Type B pancreatic cell (in vitro differentiated cells): ENCODE results near the gene LEPR. TPM values are rescaled to one million over a fixed set of nuclear protein-coding genes. Genes with fewer than 3 reads are reported as not detected.
A peak's percentile ranks its signal among the peaks of the same experiment; 100 is the strongest.

Experiments
- DNase-seq: peaks from one replicate; pipeline ENCODE4 v3.0.0; 2021; ENCODE audit warnings: mixed read lengths; ENCODE audit not compliant: unreplicated experiment; ENCODE audit errors: extremely low spot score
- H3K27ac Mint-ChIP-seq: 2 replicates; pipeline ENCODE4 v1.8.0; 2021; ENCODE audit warnings: mild to moderate bottlenecking, mixed read lengths
- H3K27me3 Mint-ChIP-seq: 2 replicates; pipeline ENCODE4 v1.8.0; 2021; ENCODE audit warnings: mixed read lengths
- H3K36me3 Mint-ChIP-seq: 2 replicates; pipeline ENCODE4 v1.8.0; 2021; ENCODE audit warnings: mixed read lengths
- H3K4me1 Mint-ChIP-seq: one replicate; pipeline ENCODE4 v1.8.0; 2021; ENCODE audit warnings: mixed read lengths; ENCODE audit not compliant: unreplicated experiment
- H3K4me3 Mint-ChIP-seq: 2 replicates; pipeline ENCODE4 v1.8.0; 2021; ENCODE audit warnings: mild to moderate bottlenecking, mixed read lengths
- H3K9me3 Mint-ChIP-seq: 2 replicates; pipeline ENCODE4 v1.8.0; 2021; ENCODE audit warnings: mixed read lengths
- CTCF ChIP-seq: fragments of 200-600 bp; sonication (generic); conservative IDR thresholded peaks from 2 replicates; pipeline ENCODE4 v1.5.0; 2021; ENCODE audit warnings: antibody characterized with exemption, mild to moderate bottlenecking
- total RNA-seq: library from RNA; stranded (reverse); gene quantifications from 2 replicates; pipeline ENCODE4 v1.2.1, GENCODE V29; 2021; ENCODE audit warnings: low replicate concordance

LEPR gene
- total RNA-seq, 1 donor from 2014 or later = 5.4 TPM

- TF ChIP-seq CTCF = no peak
- Mint-ChIP-seq H3K4me3 (no peak overlapping the region), H3K27ac (peak overlapping the region; percentile 8), H3K27me3 (no peaks in the 10 kb centered on the region), H3K9me3 (no peaks in the 10 kb centered on the region), H3K4me1 (peaks cover 10% of the 10 kb centered on the region), H3K36me3 (peaks cover 34% of the 10 kb centered on the region)
- DNase-seq = no peak
These were observed 8.6 kb downstream of the LEPR start for GRCh38 chr1:65429078-65429477.

DNA sequence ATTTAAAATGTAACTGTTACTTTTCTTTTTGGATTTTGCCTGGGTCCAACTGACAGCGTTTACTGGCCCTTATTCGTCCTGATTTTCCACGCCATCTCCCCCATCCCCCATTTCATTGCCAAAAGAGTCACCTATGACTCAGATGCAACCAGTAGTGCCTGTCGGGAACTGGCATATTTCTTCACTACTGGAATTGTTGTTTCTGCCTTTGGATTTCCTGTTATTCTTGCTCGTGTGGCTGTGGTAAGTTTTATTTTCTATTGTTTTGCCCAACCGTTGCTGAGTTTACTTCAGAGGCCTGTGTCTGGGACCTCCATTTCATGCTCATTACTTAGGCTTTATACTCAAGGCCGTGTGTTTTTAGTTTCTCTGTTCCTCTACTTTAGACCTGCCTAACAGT, 9.3 kb downstream of the LEPR start:
- no peak overlapping the region for H3K4me3 Mint-ChIP-seq
- H3K27ac Mint-ChIP-seq = no peak overlapping the region
- H3K9me3 Mint-ChIP-seq = no peaks in the 10 kb centered on the region
- H3K27me3 Mint-ChIP-seq = no peaks in the 10 kb centered on the region
- peaks cover 3% of the 10 kb centered on the region for H3K4me1 Mint-ChIP-seq
- no peak for DNase-seq
- no peak for TF ChIP-seq CTCF
- H3K36me3 Mint-ChIP-seq = peaks cover 31% of the 10 kb centered on the region

DNA sequence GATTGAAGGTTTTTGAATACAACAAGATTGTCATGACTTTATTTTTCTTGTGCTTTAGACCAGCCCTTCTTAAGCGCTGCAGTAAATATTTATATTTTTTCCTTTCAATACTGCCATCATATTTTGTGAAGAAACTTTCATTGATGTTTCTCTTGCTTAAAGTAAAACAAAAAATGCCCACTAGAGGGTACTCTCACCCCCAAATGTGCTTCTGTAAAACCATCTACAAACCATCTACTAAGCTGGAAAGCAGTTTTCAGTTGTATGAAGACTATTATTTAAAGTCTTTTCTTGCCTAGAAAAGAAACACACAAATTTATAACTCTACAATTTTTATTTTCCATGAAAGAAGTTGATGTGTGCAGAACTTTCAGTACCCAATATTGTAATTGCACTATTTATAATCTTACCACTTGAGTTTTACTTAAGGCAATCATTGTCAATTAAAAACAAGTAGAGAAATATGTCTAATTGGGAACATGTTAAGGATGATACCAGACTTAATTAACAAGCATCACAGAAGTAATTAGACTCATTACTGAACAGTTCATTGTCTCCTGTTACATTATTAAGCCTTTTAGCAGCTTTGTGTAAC, 10.7 kb downstream of the LEPR start:
- no peak for DNase-seq
- Mint-ChIP-seq H3K36me3 (peaks cover 24% of the 10 kb centered on the region), H3K4me1 (peaks cover 3% of the 10 kb centered on the region), H3K27me3 (no peaks in the 10 kb centered on the region), H3K27ac (no peak overlapping the region), H3K9me3 (no peaks in the 10 kb centered on the region), H3K4me3 (no peak overlapping the region)
- TF ChIP-seq CTCF = peak; percentile 82

GRCh38 chr1:65432918-65433317, 12.4 kb downstream of the LEPR start:
- TF ChIP-seq CTCF = no peak
- Mint-ChIP-seq H3K4me3 (no peak overlapping the region), H3K9me3 (no peaks in the 10 kb centered on the region), H3K27me3 (no peaks in the 10 kb centered on the region), H3K27ac (no peak overlapping the region), H3K36me3 (peaks cover 19% of the 10 kb centered on the region), H3K4me1 (peaks cover 3% of the 10 kb centered on the region)
- no peak for DNase-seq

DNA sequence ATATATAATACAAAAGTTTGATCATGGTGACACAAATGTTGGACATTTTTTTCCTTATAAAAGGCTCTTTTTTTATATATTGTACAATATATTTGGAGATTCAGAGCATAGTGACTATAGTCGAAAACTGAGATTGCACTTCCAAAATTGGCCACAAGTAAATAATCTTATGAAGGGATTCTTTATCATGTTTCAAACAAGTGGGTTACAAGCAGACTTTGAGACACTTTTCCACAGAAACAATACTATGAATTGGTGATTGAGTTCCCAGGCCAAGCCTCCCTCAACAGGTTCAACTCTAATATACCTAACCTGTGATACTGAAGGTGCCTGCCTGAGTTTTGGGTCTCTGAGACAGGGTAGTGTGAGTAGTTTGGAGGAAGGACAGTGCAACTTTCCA, 13.8 kb downstream of the LEPR start:
- no peaks in the 10 kb centered on the region for H3K9me3 Mint-ChIP-seq
- TF ChIP-seq CTCF = peak; percentile 61
- DNase-seq = no peak
- H3K4me1 Mint-ChIP-seq = no peaks in the 10 kb centered on the region
- no peak overlapping the region for H3K27ac Mint-ChIP-seq
- H3K4me3 Mint-ChIP-seq = no peak overlapping the region
- peaks cover 12% of the 10 kb centered on the region for H3K36me3 Mint-ChIP-seq
- H3K27me3 Mint-ChIP-seq = no peaks in the 10 kb centered on the region

DNA sequence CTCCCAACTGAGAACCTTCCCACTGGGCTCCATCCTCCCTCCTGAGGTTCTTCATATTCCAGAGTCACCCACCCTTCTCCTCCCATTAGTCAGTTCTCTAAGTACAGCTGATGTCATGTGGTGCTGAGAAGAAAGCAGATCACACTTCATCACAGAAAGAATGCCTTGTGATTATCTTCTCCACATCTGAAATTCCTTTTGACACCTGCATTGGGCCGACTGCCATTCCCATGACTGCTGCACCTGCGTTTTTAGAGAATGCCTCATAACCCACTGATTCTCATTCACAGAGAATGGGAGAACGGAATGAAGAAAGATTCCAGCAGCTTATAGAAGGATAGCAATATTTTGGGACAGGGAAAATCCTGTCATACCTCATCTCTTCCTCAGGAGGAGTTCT, 14.3 kb downstream of the LEPR start:
- H3K4me3 Mint-ChIP-seq = no peak overlapping the region
- no peak for DNase-seq
- H3K27ac Mint-ChIP-seq = no peak overlapping the region
- H3K9me3 Mint-ChIP-seq = no peaks in the 10 kb centered on the region
- TF ChIP-seq CTCF = no peak
- H3K27me3 Mint-ChIP-seq = no peaks in the 10 kb centered on the region
- H3K4me1 Mint-ChIP-seq = no peaks in the 10 kb centered on the region
- peaks cover 11% of the 10 kb centered on the region for H3K36me3 Mint-ChIP-seq
